ENCODE measurements around the gene PHF23.
"Not testable (repeated sequence)": the region's sequence is repeated elsewhere in the genome, so short reads cannot be mapped to it uniquely, and the experiment has no call there.

Gene PHF23

DNA sequence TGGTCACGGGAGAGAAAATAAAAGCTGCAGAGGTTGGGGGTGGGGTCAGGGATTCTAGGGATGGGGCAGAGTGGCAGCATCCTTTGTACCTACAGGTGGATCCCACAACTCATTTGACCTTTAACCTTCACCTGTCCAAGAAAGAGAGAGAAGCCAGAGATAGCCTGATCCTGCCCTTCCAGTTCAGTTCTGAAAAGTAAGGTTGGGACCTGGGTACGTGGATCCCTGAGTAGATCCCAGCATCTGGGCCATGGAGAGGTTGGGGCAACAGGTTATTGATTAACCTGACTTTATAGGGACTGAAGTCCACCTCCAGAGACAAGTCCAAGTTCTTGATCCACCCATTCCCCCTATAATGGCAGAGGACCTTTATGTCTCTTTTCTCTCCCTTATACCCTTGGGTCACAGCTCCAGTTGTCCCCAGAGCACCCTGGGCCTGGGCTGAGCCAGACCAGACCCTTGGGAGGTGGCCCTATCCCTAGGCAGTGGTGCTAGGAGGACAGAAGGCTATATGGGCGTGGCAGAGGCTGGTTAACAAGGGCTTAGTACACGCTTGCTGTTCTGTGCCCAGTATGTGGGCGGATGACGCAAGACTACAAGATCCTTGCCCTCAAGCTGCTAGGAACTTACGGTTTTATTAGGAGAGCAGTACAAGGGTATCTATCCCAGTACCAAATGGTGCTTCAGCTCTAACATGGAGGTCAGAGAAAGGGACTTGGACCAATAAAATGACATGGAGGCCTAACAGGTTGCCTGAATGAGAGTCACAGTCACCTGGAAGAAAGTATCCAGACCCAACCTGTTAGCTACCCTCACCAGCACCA lies 19.7 kb upstream of the PHF23 start:
- peak; percentile 80 for DNase-seq (ENCODE audit: low spot score)

DNA sequence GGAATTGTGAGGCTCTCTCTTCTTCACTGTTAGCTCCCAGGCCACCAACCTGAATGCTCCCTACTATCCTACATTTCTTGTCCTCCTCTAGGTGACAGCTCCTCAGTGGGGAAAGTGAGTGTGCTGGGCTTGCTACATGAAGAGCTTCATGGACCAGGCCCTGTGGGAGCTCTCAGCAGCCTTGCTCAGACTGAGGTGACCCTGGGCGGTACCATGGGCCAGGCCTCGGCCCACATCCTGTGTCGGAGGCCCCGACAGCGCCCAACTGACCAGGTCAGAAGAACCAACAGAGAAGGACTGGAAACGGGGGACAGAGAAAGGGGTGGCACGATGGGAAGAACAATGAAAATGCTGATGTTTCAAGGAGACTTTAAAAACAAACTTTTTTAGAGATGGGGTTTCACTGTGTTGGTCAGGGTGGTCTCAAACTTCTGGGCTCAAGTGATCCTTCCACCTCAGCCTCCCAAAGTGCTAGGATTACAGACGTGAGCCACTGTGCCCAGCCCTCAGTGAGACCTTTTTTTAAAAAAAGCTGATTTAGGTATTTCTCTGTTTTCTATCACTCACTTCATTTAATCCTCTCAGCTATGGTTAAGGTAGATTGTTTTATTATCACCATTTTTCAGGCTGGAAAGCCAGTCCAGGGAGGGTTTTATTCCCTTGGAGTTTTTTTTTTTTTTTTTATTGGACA lies 17.7 kb upstream of the PHF23 start:
- DNase-seq (ENCODE audit: low spot score): no peak

DNA sequence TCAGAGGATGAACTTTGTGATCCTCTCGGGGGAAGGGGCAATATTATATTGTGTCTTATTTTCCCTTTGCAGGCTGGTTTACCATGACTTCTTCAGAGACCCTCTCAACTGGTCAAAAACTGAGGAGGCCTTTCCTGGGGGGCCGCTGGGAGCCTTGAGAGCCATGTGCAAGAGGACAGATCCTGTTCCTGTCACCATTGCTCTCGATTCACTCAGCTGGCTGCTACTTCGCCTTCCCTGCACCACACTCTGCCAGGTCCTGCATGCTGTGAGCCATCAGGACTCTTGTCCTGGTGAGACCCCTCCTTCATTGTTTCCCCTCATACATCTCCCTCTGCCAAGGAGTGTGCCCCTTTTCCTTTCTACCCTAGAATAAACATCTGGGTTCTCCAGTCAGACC lies 15.3 kb upstream of the PHF23 start:
- DNase-seq (ENCODE audit: low spot score): no peak

DNA sequence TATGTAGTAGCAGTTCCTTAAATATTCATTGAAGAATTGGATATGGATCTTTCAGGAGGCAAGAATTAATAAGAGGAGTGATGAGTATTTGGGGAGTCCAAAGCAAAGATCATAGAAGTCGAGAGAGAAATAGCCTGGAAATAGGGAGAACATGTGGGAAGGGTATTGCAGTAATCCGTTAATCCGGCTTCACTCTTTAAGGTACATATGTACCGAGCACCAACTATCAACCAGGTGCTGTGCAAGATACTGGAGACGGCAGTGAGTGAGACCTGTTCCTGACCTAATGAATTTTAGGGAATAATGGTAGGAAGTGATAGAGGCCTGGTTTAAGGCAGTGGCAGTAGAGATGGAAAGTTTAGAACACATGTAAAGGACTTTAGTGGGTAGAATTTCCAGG lies 13.8 kb upstream of the PHF23 start:
- no peak for DNase-seq (ENCODE audit: low spot score)

DNA sequence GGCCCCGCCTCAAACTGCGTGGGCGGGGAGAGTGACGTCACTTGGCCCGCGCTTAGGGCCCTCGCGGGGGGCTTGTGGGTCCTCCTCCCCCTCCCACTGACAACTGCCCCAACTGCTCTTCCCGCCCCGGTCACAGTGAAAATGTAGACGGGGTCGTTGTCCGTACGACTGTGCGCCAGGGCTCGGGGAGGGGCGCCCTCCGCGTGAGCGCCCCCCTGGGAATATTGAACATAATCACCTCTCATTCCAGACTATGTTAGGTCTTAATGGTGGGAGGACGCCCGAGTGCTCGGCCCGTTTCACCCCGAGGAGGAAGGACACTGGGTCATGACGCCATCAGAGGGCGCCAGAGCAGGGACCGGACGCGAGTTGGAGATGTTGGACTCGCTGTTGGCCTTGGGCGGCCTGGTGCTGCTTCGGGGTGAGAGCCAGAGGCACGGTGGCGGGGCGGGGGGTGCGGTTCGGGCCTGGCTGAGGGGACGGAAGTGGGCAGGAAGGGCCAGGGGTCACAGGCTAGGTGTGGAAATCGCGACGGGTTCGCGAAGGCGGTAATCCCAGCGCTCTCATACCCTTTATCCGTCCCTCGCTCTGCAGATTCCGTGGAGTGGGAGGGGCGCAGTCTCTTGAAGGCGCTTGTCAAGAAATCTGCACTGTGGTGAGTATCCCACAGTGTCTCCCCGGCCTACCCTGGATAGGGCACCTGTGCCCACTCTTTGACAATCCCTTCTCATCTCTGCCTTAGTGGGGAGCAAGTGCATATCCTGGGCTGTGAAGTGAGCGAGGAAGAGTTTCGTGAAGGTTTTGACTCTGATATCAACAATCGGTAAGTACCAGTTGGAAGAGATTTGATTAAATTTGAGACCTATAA lies 13.2 kb upstream of the PHF23 start, which contains the start of gene ELP5:
Gene ELP5 (plus strand): TSS at position 40 of the 868 bp plus-strand sequence. CDS start 336 bp downstream, at position 376.
- DNase-seq (ENCODE audit: low spot score): peak; percentile 81

DNA sequence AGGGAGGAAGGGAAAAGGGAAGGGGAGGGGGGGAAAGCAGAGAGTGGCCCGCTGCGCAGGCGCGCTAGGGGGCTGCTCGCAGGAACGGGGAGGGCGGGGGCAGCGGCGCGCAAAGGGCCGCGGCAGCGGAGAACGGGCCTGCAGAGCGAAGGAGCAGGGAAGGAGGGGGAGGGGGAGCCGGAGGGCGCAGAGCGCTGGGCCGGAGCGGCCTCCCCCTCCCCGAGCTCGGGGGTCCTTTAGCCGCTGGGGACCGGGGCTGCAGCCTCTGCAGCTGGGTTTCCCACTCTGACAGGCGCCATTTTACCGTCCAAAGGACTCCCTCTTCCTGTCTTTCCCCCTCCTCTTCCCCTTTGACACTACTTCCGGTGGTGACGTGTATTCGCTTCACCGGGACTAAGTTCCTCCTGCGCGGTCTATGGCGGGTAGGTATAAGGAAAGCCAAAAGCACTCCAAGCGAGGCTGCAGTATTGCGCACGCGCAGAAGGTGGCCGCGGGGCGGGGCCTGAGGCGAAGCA lies 12.5 kb upstream of the PHF23 start, which contains the start of gene CTDNEP1:
Gene CTDNEP1 (minus strand): TSS at position 74 of the 515 bp plus-strand sequence. CDS start 438 bp downstream, outside the sequence.
- DNase-seq (ENCODE audit: low spot score): peak; percentile 91

DNA sequence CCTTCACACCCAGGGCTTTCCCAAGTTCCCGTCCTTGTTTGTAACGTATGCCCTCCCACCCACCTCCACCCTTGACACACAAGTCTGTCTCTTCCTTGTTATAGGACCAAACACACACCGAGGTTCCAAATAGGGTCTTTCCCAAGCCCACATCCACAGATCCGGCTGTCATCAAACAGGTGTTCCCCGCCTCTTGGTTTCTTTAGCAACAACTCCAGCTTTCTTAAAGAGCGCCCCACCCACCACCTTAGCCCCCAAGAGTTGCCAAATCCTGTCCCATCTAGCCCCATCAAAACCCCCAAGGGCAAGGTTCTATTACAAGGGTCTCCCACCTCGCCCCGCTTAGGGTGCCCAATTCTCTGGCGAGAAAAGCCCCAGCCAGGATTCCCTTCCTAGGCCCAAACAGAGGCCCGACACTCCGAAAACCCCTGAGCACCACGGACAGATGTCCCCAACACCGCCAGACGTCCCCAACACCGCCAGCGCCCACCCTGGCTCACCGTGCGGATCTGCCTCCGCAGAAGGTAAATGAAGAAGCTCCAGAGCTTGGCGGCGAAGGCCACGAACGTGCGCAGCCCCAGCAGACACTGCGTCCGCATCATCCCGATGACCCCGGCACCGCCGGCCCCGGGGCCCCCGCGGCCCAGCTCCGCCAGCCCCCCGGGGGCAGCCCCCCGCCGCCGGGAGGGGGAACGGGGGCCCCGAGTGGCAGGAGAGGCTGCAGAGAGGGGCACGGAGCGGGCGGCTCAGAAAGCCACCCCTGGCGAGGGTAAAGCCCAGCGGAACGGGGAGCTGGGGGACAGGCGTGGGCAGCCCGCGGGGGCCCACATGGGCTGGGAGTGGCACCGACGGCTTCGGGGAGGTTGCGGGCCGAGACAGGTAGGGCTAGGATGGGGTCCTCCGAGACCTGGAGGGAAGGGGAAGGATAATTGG lies 11.7 kb upstream of the PHF23 start:
- DNase-seq (ENCODE audit: low spot score): no peak

DNA sequence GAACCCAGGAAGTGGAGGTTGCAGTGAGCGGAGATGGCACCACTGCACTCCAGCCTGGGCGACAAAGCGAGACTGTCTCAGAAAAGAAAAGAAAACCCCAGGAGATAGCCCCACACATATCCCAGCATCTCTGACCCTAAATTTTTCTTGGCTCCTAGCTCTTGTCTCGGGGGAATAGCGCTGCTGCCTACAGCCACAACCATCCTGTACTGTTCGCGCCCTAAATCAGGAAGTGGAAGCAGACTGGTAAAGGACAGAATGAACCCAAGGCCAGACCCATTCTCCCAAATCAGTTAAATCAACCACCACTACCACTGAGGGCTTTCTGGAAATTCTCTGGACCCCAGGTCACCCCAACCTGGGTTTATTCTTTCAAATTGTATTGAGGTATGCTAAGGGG lies 10.6 kb upstream of the PHF23 start:
- no peak for DNase-seq (ENCODE audit: low spot score)

DNA sequence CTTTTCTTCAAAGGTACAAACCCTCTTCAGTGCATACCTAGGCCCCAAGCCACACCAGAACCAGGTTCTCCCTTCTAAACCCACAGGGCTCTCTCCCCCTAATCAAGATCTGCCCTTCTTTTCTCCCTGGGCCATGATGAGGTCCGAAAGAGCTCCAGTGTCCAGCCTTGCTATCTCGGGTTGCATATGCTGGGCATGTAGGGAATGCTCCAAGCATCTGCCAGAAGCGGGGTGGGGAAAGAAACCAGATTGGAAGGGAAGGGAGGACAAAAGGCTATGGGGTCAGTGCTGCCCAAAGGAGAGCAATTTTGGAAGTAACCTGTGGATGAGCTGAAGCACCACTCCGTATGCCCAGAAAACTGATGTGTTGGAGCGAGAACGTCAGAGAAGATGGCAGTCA lies 10.0 kb upstream of the PHF23 start:
- no peak for DNase-seq (ENCODE audit: low spot score)

DNA sequence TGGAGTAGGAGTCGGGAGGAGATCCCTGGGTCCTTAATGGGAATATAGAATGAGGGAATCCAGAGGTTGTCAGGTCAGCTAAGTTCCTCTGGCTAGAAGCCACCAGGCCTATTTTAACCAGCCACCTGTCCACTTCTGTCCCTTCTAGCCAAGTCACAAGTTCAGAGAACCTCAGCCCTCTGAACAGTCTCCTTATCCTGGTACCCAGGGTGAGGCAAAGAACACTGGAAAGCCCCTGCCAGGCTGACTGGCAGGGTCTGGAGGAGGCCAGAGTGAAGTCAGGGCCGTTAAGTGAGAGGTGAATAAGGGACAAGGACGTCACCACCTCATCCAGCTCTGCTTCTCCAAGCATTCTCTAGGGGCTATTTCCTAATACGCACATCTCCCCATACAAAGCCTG lies 9.5 kb upstream of the PHF23 start:
- DNase-seq (ENCODE audit: low spot score): no peak

DNA sequence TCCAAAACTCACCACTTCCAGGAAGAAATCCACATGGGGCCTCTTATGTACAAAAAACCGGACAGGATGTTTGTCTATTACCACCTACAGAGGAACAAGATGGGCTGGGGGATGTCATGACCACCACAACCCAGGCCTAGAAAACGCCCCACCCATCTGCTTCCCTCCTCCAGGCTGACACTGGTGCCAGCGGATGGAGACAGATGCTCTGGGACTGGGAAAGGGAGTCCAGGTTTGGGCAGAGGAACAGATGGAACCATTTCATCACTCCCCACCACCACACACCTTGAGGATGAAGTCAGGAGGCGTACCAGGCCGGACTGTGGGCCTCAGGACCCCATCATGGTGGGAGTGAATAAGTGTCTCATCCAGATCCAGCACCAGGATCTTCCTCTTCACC lies 7.5 kb upstream of the PHF23 start:
- no peak for DNase-seq (ENCODE audit: low spot score)

DNA sequence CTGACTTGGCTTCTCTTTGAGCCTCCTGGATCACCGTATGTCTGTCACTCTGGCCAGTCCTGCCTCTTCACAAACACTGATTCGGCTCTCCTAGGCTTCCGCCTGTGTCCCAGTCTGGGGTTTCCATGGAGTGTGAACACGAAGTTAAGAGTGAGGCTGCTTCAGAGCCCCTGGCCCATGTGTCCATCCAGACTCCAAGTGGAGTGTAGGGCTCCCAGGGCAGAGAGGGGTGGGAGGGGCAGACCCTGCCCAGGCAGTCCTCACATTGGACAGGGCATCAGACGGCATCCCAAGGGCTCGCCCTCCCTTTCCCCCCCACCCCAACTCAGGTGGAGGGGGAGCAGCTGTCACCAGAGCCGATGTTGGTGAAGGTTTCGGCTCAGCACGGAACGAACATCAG lies 4.6 kb upstream of the PHF23 start:
- not testable (repeated sequence) for DNase-seq (ENCODE audit: low spot score)

DNA sequence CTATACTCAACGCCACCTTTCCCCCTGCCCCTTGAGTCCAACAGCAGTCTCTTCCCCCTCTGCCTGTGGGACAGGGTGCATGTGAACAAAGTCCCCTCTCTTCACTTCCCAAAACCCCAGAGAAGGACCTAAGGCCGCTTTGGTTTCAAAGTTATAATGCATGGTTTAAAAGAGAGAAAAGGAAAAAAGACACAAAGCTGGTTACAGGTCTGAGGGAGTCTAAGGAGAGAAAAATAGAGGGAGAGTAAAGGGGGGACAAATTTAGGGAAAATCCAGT lies 4.1 kb upstream of the PHF23 start:
- DNase-seq (ENCODE audit: low spot score): no peak

DNA sequence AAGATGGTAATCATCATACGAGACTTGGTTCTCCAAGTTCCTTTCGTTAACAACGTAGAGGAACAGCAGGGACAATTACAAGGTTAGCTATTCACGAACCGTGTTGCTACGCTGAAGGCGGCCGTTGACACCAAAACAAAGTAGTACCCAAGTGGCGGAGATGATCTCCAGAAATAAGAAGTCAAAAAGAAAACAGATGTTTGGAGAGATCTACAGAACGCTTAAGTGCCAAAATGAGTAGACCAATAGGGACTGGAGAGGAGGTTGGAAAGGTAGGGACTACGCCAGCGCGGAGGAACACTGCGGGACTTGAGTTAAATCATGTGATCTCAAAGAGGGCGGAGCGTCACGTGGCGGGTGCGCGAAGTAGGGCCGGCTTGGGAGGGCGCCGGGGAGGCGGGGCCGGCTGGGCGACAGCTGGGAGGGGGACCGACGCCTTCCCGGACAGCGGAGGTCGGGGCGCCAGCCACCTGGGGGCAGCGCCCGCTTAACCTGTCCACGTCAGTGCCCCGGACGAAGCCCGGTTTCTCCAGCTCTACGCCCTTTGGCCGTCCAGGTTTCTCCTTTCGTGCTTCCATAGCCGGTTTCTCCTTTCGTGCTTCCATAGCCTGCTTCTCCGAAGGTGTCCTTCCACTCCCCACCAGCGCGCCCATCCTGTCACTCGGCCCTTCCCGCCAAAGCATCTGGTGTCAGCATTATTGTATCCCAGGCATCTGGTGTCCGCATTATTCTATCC lies 3.6 kb upstream of the PHF23 start:
- peak; percentile 83 for DNase-seq (ENCODE audit: low spot score)

DNA sequence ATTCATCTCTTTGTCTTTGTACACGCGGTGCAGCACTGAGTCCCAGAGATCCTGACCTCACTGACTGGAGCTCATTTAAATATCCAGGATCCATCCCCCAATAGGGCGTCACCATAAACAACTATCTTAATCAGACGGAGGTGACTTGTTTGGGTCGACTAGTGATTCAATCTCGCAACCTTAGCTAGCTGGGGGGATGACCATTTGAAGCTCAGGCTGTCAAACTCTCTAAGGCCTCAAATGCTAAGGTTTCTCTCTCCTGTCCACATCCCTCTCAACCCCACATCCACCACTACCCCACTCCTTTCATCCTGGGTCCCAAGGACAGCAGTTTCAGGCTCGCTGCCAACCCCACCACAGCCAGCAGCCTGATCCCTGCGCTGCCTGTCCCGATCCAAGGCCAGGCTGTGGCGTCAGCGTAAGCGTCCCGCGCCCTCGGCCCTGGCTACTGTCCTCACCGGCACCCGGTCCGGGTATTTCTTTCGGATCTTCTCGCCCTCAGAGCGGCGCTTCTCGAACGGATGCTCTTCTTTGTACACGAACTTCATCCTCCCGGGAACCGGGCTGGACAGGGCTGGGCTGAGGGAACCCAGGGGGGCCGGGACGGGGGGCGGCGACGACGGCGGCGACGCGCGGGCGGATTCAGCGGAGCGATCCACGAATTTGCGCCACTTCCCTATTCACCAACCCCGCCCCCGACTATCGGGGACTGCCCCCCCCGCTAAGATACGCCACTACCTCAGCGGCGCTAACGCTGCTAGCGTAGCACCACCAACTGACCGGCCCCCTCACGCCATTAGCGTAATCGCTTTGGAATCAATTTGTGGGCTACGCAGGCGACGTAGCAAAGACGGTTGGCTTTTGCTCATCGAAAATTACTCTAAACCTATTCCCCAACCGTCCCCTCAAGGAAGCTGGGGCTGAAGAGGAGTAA lies 2.8 kb upstream of the PHF23 start, which contains the start of gene GABARAP:
Gene GABARAP (minus strand): TSS at position 667 of the 934 bp plus-strand sequence. CDS start 119 bp downstream, at position 548.
- peak; percentile 61 for DNase-seq (ENCODE audit: low spot score)

DNA sequence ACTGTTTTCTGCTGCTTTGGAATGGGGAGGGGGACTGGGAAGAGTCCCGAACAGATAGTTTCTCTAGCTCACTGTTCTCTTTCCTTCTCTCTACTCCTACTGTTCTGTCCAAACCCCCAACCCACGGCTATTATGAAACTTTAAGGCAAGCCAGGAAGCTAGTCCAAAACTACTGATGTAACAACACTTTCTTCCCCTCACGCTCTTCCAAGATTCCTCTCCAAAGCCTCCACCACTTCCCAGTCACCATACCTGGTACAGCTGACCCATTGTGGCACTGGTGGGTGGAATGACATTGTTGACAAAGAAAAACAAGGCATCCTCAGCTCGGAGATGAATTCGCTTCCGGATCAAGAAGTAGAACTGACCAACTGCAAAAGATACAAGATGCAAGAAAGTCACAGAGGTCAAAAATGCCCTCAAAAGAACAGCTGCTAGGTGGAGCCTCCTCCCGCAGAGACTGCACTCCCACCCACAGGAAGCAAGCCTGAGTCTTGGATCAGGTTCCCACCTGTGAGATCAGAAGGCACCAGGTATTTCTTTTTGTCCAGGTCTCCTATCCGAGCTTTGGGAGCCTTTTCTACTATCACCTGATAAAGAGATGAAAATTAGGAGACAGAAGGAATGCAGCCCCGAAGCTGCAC lies 2.0 kb upstream of the PHF23 start:
- DNase-seq (ENCODE audit: low spot score): no peak

DNA sequence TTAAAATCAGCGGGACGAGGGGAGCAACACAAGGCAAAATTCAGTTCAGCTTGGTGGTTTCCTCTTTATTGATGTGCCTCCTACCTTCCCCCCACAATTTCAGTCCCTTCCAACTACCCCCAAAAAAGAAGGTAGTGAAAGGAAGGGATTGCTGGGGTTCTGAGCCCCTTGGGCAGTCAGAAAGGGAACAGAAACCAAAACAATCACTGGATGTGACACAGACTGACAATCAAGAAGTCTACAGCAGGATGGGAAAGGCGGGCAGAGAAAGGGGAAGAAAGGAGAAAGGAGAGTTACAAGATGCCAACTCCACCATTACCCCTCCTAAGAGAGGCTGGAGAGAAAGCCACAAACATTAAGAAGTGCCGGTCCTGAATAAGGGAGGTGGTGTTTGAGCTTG lies 1.1 kb upstream of the PHF23 start:
- no peak for DNase-seq (ENCODE audit: low spot score)

DNA sequence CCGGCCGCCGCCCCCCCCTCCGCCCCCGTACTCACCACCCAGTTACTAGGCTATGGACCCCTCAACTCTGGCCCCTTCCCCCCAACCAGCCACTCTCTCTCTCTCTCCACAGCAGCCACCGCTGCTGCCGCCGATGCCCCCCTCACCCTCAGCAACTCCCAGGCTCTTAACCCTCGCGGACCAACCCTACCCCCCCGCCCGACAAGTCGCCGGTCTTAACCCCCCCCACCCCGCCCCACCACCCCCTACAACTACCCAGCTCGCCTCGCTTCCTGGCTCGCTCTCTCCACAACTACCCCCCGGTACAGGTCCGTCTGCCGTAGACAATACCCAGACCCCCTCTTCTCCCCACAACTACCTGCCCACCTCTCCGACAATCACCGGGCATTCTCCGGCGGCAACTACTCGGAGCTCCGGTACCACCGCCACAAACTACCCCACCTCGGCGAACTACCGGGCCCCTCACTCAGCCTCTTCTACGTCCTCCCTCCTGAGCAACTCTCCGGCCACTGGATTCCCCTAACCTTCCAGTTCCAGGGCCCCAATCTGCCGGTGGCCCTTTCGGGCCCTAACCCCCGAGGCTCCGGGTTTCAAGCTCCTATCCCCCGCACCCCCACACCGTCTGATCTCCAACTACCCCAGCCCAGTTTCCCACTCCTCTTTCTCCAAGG lies 702 bp downstream of the PHF23 start:
- no peak for DNase-seq (ENCODE audit: low spot score)
